ENCODE results near the gene SCUBE1. TPM values are rescaled to one million over a fixed set of nuclear protein-coding genes. Genes with fewer than 3 reads are reported as not detected.

Gene SCUBE1
- total RNA-seq, 2 experiments from 2014 or later = not detected

- Histone ChIP-seq H3K9me2 (ENCODE audit: insufficient read depth, low read length) (no peaks in the 10 kb centered on the region), H4K20me1 (ENCODE audit: insufficient read depth, low read length) (no peaks in the 10 kb centered on the region), H3K27ac (ENCODE audit: low read depth, low read length, poor library complexity, severe bottlenecking) (no peak overlapping the region), H3K9me3 (ENCODE audit: low read length) (no peaks in the 10 kb centered on the region), H3K36me3 (ENCODE audit: insufficient read depth, low read length) (no peaks in the 10 kb centered on the region), H3K4me3 (ENCODE audit: low read depth, low read length, poor library complexity, severe bottlenecking) (no peak overlapping the region), H2AFZ (ENCODE audit: low read length) (no peak overlapping the region), H3K79me2 (ENCODE audit: insufficient read depth, low read depth, low read length) (no peaks in the 10 kb centered on the region), H3K4me1 (ENCODE audit: insufficient read depth, low read length, poor library complexity, severe bottlenecking) (no peaks in the 10 kb centered on the region), H3K4me2 (ENCODE audit: low read length) (no peak overlapping the region)
- POLR2A ChIA-PET = no interaction called here
- DNase-seq (ENCODE audit: low spot score) = no peak
- intact Hi-C loops (cut with micrococcal nuclease; ENCODE audit: unreplicated experiment) = loop anchor here (1.0 kb wide), 1 partner anchor 111 kb away; no protein-coding TSS in a partner anchor
- CTCF ChIA-PET (ENCODE audit: unreplicated experiment) = no interaction called here
- BruUV-seq (replicated peaks) = no TSS peak
- TF ChIP-seq CTCF (conservative IDR thresholded peaks at IDR 0.05; ENCODE audit: low read length) = no peak
- TF ChIP-seq EZH2phosphoT487 (IDR thresholded peaks at IDR 0.05; ENCODE audit: borderline replicate concordance, low read depth, low read length) = no peak
Observed at GRCh38 chr22:43384863-43385262, 41.7 kb upstream of the SCUBE1 start.

GRCh38 chr22:43381693-43382092 lies 38.5 kb upstream of the SCUBE1 start:
- Histone ChIP-seq H3K4me3 (ENCODE audit: low read depth, low read length, poor library complexity, severe bottlenecking) (no peak overlapping the region), H3K4me1 (ENCODE audit: insufficient read depth, low read length, poor library complexity, severe bottlenecking) (no peaks in the 10 kb centered on the region), H4K20me1 (ENCODE audit: insufficient read depth, low read length) (no peaks in the 10 kb centered on the region), H3K79me2 (ENCODE audit: insufficient read depth, low read depth, low read length) (no peaks in the 10 kb centered on the region), H3K36me3 (ENCODE audit: insufficient read depth, low read length) (no peaks in the 10 kb centered on the region), H3K27ac (ENCODE audit: low read depth, low read length, poor library complexity, severe bottlenecking) (no peak overlapping the region), H3K9me3 (ENCODE audit: low read length) (no peaks in the 10 kb centered on the region), H3K4me2 (ENCODE audit: low read length) (no peak overlapping the region), H3K9me2 (ENCODE audit: insufficient read depth, low read length) (no peaks in the 10 kb centered on the region), H2AFZ (ENCODE audit: low read length) (no peak overlapping the region)
- no TSS peak for BruUV-seq (replicated peaks)
- TF ChIP-seq CTCF (conservative IDR thresholded peaks at IDR 0.05; ENCODE audit: low read length) = no peak
- TF ChIP-seq EZH2phosphoT487 (IDR thresholded peaks at IDR 0.05; ENCODE audit: borderline replicate concordance, low read depth, low read length) = no peak
- ChIA-PET POLR2A (no interaction called here), CTCF (ENCODE audit: unreplicated experiment) (no interaction called here)
- intact Hi-C loops (cut with micrococcal nuclease; ENCODE audit: unreplicated experiment) = no loop called here
- DNase-seq (ENCODE audit: low spot score) = no peak

GRCh38 chr22:43377896-43378704 lies 34.9 kb upstream of the SCUBE1 start:
- no peak overlapping the region for H2AFZ ChIP-seq (ENCODE audit: low read length)
- no peak overlapping the region for H3K27ac ChIP-seq (ENCODE audit: low read depth, low read length, poor library complexity, severe bottlenecking)
- ChIA-PET POLR2A (interaction anchor here (0.7 kb wide), 1 partner anchor 152 kb away, joined by 3 read pairs; no protein-coding TSS in a partner anchor), CTCF (ENCODE audit: unreplicated experiment) (no interaction called here)
- no peak overlapping the region for H3K4me3 ChIP-seq (ENCODE audit: low read depth, low read length, poor library complexity, severe bottlenecking)
- TF ChIP-seq EZH2phosphoT487 (IDR thresholded peaks at IDR 0.05; ENCODE audit: borderline replicate concordance, low read depth, low read length) (no peak), CTCF (conservative IDR thresholded peaks at IDR 0.05; ENCODE audit: low read length) (no peak)
- no TSS peak for BruUV-seq (replicated peaks)
- H4K20me1 ChIP-seq (ENCODE audit: insufficient read depth, low read length) = no peaks in the 10 kb centered on the region
- no peak overlapping the region for H3K4me2 ChIP-seq (ENCODE audit: low read length)
- H3K4me1 ChIP-seq (ENCODE audit: insufficient read depth, low read length, poor library complexity, severe bottlenecking) = no peaks in the 10 kb centered on the region
- intact Hi-C loops (cut with micrococcal nuclease; ENCODE audit: unreplicated experiment) = no loop called here
- H3K9me2 ChIP-seq (ENCODE audit: insufficient read depth, low read length) = no peaks in the 10 kb centered on the region
- H3K36me3 ChIP-seq (ENCODE audit: insufficient read depth, low read length) = no peaks in the 10 kb centered on the region
- no peaks in the 10 kb centered on the region for H3K79me2 ChIP-seq (ENCODE audit: insufficient read depth, low read depth, low read length)
- DNase-seq (ENCODE audit: low spot score) = no peak
- no peaks in the 10 kb centered on the region for H3K9me3 ChIP-seq (ENCODE audit: low read length)
